GM12878 (cell line): ENCODE data around the gene ADAMTS5. TPM values are rescaled to one million over a fixed set of nuclear protein-coding genes. Genes with fewer than 3 reads are reported as not detected.

ENCODE experiments used
- ATAC-seq: fragments of 200-7000 bp; cut with Tn5 transposase; 3 replicates; pipeline ENCODE4 v1.9.1; 2020; ENCODE audit warnings: mild to moderate bottlenecking, moderate library complexity
- BruUV-seq: library from RNA; stranded (reverse); fragments of 400-500 nt; replicated peaks from 2 replicates; lab custom pipeline; 2021; lab: Mats Ljungman, UMichigan
- CTCF ChIA-PET: fragments of 300-600 bp; sonication (Branson Sonifier 250); formaldehyde crosslinking; extraction: SDS; loops from one replicate; lab custom pipeline; 2021; ENCODE audit warnings: inconsistent platforms; lab: Yijun Ruan, JAX
- POLR2A ChIA-PET: fragments of 350-600 bp; formaldehyde crosslinking; extraction: SDS; loops from one replicate; lab custom pipeline; 2021; ENCODE audit warnings: inconsistent platforms; lab: Charles Lee
- RAD21 ChIA-PET: fragments of 300-600 bp; sonication (Branson Sonifier 250); formaldehyde crosslinking; loops from one replicate; lab custom pipeline; 2023; ENCODE audit warnings: antibody characterized with exemption; ENCODE audit not compliant: unreplicated experiment; lab: Charles Lee
- SMC1A ChIA-PET: fragments of 300-600 bp; sonication (Branson Sonifier 250); formaldehyde crosslinking; loops from one replicate; lab custom pipeline; 2023; ENCODE audit not compliant: unreplicated experiment, uncharacterized antibody; lab: Charles Lee
- DNase-seq: peaks from one replicate; pipeline ENCODE4 v3.0.0-alpha.2; 2011; ENCODE audit warnings: low read depth, low spot score
- FAIRE-seq: peaks from 3 replicates; lab custom pipeline; 2011; peaks lifted over from hg19 to GRCh38; lab: Jason Lieb, UNC
- H2AFZ ChIP-seq: 2 replicates; pipeline ENCODE4 v1.6.0; 2011; ENCODE audit warnings: low read depth, low read length, control low read depth; ENCODE audit not compliant: control insufficient read depth
- H3K27ac ChIP-seq: 2 replicates; pipeline ENCODE4 v1.5.1; 2011; ENCODE audit warnings: control low read depth; ENCODE audit not compliant: control insufficient read depth, insufficient read depth
- H3K27me3 ChIP-seq, 2 experiments: replicated peaks in 1 of 2; 2 replicates each; pipeline versions ENCODE4 v1.6.0 to v1.6.1; 2011; ENCODE audit warnings: low read length in 1 of 2; ENCODE audit not compliant: control insufficient read depth in 2 of 2, insufficient read depth in 2 of 2
- H3K36me3 ChIP-seq, 2 experiments: 2 replicates each; pipeline ENCODE4 v1.5.1; 2011; ENCODE audit warnings: low read length in 1 of 2; ENCODE audit not compliant: control insufficient read depth in 2 of 2, insufficient read depth in 2 of 2
- H3K4me1 ChIP-seq: 2 replicates; pipeline ENCODE4 v1.6.1; 2011; ENCODE audit warnings: mild to moderate bottlenecking, low read length, moderate library complexity, mixed read lengths; ENCODE audit not compliant: control insufficient read depth, insufficient read depth
- H3K4me2 ChIP-seq: 2 replicates; pipeline ENCODE4 v1.6.0; 2011; ENCODE audit warnings: control low read depth; ENCODE audit not compliant: control insufficient read depth, insufficient read depth
- H3K4me3 ChIP-seq: fragments of 200-600 bp; sonication (generic); 2 replicates; pipeline ENCODE4 v1.5.1; 2016
- H3K79me2 ChIP-seq: 2 replicates; pipeline ENCODE4 v1.6.0; 2011; ENCODE audit warnings: low read length; ENCODE audit not compliant: control insufficient read depth, insufficient read depth
- H3K9ac ChIP-seq: 2 replicates; pipeline ENCODE4 v1.8.0; 2011; ENCODE audit warnings: low read length, control low read depth, mixed read lengths; ENCODE audit not compliant: control insufficient read depth, insufficient read depth
- H3K9me3 ChIP-seq: replicated peaks from 3 replicates; pipeline ENCODE4 v1.5.1; 2011; ENCODE audit warnings: mild to moderate bottlenecking, low read length; ENCODE audit not compliant: control insufficient read depth, insufficient read depth
- H4K20me1 ChIP-seq: 2 replicates; pipeline ENCODE4 v1.6.0; 2011; ENCODE audit not compliant: control insufficient read depth, insufficient read depth
- ATF2 ChIP-seq: IDR thresholded peaks from 2 replicates; pipeline ENCODE4 v1.6.1; 2012; ENCODE audit warnings: low read length, inconsistent platforms
- BACH1 ChIP-seq: fragments of 450-650 bp; IDR thresholded peaks from 2 replicates; pipeline ENCODE4 v1.6.1; 2017; ENCODE audit warnings: mild to moderate bottlenecking, borderline replicate concordance
- EED ChIP-seq: sonication (generic); IDR thresholded peaks from 2 replicates; pipeline ENCODE4 v1.6.1; 2016; ENCODE audit warnings: antibody characterized with exemption, low read depth
- HDGF ChIP-seq: fragments of 450-650 bp; IDR thresholded peaks from 2 replicates; pipeline ENCODE4 v1.6.1; 2016; ENCODE audit warnings: antibody characterized with exemption
- MEF2B ChIP-seq: fragments of 450-650 bp; IDR thresholded peaks from 2 replicates; pipeline ENCODE4 v1.6.1; 2018; ENCODE audit warnings: mild to moderate bottlenecking, moderate library complexity; ENCODE audit not compliant: partially characterized antibody, poor library complexity, severe bottlenecking
- MYB ChIP-seq: fragments of 150-350 bp; IDR thresholded peaks from 2 replicates; pipeline ENCODE4 v1.6.1; 2014; ENCODE audit warnings: mild to moderate bottlenecking, low read depth, low read length, borderline replicate concordance
- NFIC ChIP-seq: IDR thresholded peaks from 2 replicates; pipeline ENCODE4 v1.6.1; 2012; ENCODE audit warnings: low read depth, mild to moderate bottlenecking, inconsistent platforms, low read length, moderate library complexity
- PKNOX1 ChIP-seq: fragments of 450-650 bp; IDR thresholded peaks from 2 replicates; pipeline ENCODE4 v1.6.1; 2016; ENCODE audit warnings: mild to moderate bottlenecking
- RUNX3 ChIP-seq: IDR thresholded peaks from 2 replicates; pipeline ENCODE4 v1.6.1; 2012; ENCODE audit warnings: low read length, inconsistent platforms
- ZNF207 ChIP-seq: fragments of 450-650 bp; IDR thresholded peaks from 2 replicates; pipeline ENCODE4 v1.6.1; 2014; ENCODE audit warnings: antibody characterized with exemption, mild to moderate bottlenecking, borderline replicate concordance
- WGBS: methylation state at CpG from one replicate; pipeline ENCODE4 v1.1.6; 2016; ENCODE audit warnings: low lambda C conversion rate; ENCODE audit not compliant: insufficient replicate concordance, insufficient coverage; ENCODE audit errors: missing lambda C conversion rate; 5-methylcytosine and 5-hydroxymethylcytosine counted together
- in situ Hi-C: fragments of 300-500 bp; cut with MboI; formaldehyde crosslinking; loops from 9 replicates; pipeline ENCODE4 v1.14.3; 2018; ENCODE audit warnings: mixed read lengths
- intact Hi-C: fragments of 100-400 bp; cut with micrococcal nuclease; formaldehyde crosslinking; loops from one replicate; pipeline ENCODE4 v1.14.2; 2022; ENCODE audit not compliant: unreplicated experiment
- polyA plus RNA-seq, 11 experiments: library from polyadenylated mRNA; depleted of rRNA in 4 of 11; unstranded in 6 of 11; stranded (reverse) in 5 of 11; fragments of >200 nt; fragmentation: Nextera tagmentation in 4 of 11; fragmentation: Illumina TruSeq in 1 of 11; extraction: Ambion mirVana in 4 of 11; extraction: Trizol in 1 of 11; gene quantifications; 1 replicate in 1 of 11; 2 replicates in 10 of 11; pipeline versions ENCODE4 v1.2.1 to v1.2.3, GENCODE V29; 2011 to 2016; ENCODE audit warnings: inconsistent platforms in 2 of 11, missing spikeins in 2 of 11, low read depth in 1 of 11
- total RNA-seq, 4 experiments: library from RNA; depleted of rRNA in 3 of 4; stranded (reverse); fragments of >200 nt in 3 of 4; fragmentation: Illumina TruSeq in 1 of 4; extraction: Trizol in 1 of 4; gene quantifications; 2 replicates each; pipeline versions ENCODE4 v1.2.1 to v1.2.3, GENCODE V29; 2013 to 2021

The ADAMTS5 gene
- total and polyA plus RNA-seq, 10 of the 15 experiments (the other 5 are each of a cell fraction or from before 2014, with no cell fraction given), result not detected

GRCh38 chr21:26923986-26924385, 42.9 kb downstream of the ADAMTS5 start:
- FAIRE-seq (no peak), DNase-seq (no peak), ATAC-seq (no peak)
- Histone ChIP-seq H3K9ac (no peak overlapping the region), H3K9me3 (no peaks in the 10 kb centered on the region; the same call in 2 of the 3 replicates), H3K27me3 (no peaks in the 10 kb centered on the region), H3K79me2 (no peaks in the 10 kb centered on the region), H2AFZ (no peak overlapping the region), H3K4me2 (no peak overlapping the region), H3K27ac (no peak overlapping the region), H3K4me3 (no peak overlapping the region), H3K4me1 (no peaks in the 10 kb centered on the region), H4K20me1 (no peaks in the 10 kb centered on the region), H3K36me3 (no peaks in the 10 kb centered on the region)
- no TSS peak for BruUV-seq
- intact Hi-C loops (no loop called here), in situ Hi-C loops (no loop called here)
- TF ChIP-seq ATF2 (no peak), MEF2B (no peak)
- CTCF ChIA-PET, result no interaction called here
- RAD21 ChIA-PET, result no interaction called here
- POLR2A ChIA-PET, result no interaction called here
- 34% methylated on average over 10 of the region's 10 CpGs for WGBS
- SMC1A ChIA-PET, result no interaction called here

GRCh38 chr21:26920055-26920454, 46.8 kb downstream of the ADAMTS5 start:
- Histone ChIP-seq H3K4me1 (no peaks in the 10 kb centered on the region), H4K20me1 (no peaks in the 10 kb centered on the region), H3K9ac (no peak overlapping the region), H3K4me2 (no peak overlapping the region), H3K9me3 (no peaks in the 10 kb centered on the region; the same call in 2 of the 3 replicates), H3K79me2 (no peaks in the 10 kb centered on the region), H3K27ac (no peak overlapping the region), H3K4me3 (no peak overlapping the region), H2AFZ (no peak overlapping the region), H3K27me3 (no peaks in the 10 kb centered on the region), H3K36me3 (no peaks in the 10 kb centered on the region)
- FAIRE-seq, result no peak
- no TSS peak for BruUV-seq
- CTCF ChIA-PET, result no interaction called here
- RAD21 ChIA-PET, result no interaction called here
- no peak for DNase-seq
- in situ Hi-C loops (no loop called here), intact Hi-C loops (no loop called here)
- TF ChIP-seq RUNX3, result no peak
- TF ChIP-seq EED, result no peak
- no peak for TF ChIP-seq NFIC
- TF ChIP-seq HDGF, result no peak
- TF ChIP-seq BACH1, result no peak
- TF ChIP-seq MYB, result no peak
- no peak for TF ChIP-seq ZNF207
- no peak for TF ChIP-seq PKNOX1
- POLR2A ChIA-PET, result no interaction called here
- SMC1A ChIA-PET, result no interaction called here
- ATAC-seq, result no peak
